GM19438 (cell line): ENCODE measurements around the gene P2RY12.

Experiments
- ATAC-seq: cut with Tn5 transposase; IDR thresholded peaks from one replicate; pipeline ENCODE4 v1.9.1; 2021; ENCODE audit warnings: low read depth; ENCODE audit not compliant: unreplicated experiment

P2RY12 gene

DNA sequence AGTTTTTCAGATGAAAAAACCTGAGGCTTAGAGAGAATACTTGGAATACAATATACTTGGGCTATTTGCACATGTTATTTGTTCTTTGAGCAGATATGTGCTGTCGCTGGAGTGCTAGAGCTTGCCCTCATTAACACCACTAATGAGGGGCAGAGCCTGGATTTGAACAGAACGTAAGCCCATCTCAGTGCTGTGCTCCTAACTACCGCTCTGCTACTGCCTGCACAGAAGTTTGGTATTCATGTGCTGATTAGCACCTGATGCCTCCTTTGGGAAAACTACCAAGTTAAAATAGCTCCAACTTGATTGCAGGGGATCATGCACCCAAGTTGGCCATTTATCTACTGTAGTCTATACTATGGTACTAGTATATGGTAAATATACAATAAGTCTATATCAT lies 71.6 kb downstream of the P2RY12 start:
- no peak for ATAC-seq

DNA sequence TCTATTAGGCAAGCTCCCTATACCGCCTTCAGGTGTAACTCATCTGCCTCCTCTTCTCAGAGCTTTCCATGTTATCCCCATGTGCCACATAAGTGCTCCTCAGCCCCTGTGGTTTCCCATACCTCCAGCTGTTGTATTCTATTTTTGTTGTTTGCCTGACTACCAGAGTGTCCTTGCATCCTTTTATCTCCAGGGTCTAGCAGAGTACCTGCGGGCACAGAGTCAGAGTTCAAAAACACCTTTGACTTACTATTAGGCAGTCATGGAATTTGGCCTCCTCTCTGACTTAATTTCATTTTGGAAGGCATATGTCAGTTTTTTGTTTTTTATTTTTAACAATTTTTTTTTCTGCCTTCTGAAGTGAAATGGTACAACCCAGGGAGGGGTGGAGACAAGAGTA lies 75.0 kb downstream of the P2RY12 start:
- ATAC-seq, result no peak

DNA sequence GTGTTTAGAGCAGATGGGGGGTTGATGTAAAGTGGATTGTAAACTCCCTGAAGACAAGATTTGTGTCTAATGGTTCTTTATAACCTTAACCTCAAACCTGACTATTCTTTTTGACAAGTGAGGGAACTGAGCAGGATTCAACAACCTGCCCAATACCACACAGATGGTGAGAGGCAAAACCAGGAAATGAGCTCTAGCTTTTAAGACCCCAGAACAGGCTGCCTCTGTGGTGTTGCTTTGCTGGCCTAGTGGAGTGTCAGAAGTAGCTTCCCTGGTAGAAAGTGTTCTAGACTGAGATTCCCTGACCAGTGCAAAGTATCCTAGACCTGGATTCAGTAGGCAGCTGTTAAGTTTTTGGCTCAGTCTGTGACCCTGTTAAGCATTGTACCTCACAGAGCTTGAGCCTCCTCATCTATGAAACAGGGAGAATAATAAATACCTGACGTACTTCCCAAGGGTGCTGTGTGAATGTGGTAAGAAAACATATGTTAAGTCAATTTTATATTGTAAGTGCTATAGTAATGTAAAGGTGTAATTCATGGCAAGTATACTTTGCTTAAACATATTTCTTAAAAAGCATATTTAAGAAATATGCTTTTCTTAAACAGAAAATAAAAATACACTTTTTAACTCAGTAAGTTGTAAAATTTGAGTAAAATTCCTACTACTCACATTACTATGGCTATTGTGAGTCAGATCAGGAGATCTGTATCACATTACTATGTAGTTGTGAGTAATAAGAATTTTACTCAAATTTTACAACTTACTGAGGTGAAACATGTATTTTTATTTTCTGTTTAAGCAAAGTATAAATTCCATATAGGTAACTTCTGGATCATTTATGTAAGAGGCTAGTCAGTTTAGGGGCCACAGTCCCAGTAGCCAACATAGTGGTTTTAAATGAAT lies 76.7 kb downstream of the P2RY12 start:
- no peak for ATAC-seq

DNA sequence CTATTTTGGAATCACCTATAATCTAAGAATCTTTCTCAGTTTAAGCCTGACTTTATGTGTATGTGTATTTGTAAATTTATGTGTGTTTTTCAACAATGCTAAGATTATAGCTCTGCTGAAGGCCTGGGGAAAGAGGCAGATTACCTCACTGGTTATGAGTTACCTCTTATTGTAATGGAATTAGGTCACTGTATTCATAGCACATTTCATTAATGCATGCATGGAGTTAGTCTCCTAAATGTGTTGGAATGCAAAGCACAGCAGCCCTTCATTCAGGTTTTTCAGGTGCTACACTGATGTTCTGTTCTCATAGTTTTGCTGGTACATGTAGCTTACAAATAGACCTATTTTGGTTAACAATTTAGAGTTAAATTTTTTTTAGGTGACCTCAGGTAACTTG lies 77.4 kb downstream of the P2RY12 start:
- no peak for ATAC-seq

GRCh38 chr3:151306168-151306810 lies 78.3 kb downstream of the P2RY12 start:
- ATAC-seq, result no peak

- no peak for ATAC-seq
These were observed 78.8 kb downstream of the P2RY12 start for GRCh38 chr3:151305775-151306151.

DNA sequence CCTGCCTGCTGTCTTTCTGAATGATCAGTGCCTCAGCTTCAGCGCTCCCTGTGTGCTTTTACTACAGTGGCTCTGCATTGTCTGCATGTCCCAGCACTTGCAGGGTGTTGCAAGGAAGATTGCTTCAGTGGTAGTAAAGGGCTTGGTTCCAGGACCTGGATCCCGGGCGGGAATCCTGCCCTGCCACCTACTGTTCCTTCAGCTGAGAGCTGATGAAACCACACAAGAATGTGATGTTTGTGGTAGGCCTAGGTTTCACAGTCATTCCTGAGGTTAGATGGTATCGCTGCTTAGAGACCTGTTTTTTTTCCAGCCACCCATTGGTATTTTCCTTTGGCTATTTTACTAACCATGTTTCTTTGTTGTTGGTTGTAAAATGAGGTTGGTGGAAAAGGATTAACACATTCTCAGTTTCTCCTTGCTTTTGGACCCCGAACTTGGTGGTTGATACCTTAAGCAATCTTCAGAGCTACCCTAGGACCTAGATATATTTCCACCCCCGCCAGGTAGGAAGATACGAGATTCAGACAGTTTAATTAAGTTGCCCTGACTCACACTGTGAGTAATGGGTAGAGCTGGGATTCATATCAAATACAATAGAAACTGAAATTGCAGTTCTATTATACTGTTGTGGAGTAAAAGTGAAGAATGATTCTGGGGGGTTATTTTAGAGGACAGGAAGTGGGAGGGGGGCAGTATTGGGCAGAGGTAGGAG lies 79.3 kb downstream of the P2RY12 start:
- ATAC-seq, result no peak

DNA sequence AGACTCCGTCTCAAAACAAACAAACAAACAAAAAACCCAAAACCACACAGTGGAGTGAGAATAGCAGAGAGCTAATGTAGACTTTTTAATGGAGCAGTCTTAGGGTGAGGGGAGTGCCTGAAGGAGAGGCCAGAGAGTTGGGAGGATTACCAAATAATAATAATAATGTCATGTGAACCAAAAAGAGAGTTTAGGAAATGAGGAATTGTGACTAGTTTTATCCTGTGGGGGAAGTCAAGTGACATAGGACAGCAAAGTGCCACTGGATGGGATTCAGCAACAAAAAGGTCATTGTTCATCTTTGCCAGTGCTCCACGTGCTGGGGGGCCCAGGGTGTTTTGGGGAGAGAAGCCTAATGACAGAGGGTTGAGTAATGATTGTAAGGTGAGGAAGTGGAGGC lies 80.8 kb downstream of the P2RY12 start:
- no peak for ATAC-seq

GRCh38 chr3:151301787-151302186 lies 82.8 kb downstream of the P2RY12 start:
- no peak for ATAC-seq

GRCh38 chr3:151300539-151300938 lies 84.0 kb downstream of the P2RY12 start:
- ATAC-seq, result no peak

DNA sequence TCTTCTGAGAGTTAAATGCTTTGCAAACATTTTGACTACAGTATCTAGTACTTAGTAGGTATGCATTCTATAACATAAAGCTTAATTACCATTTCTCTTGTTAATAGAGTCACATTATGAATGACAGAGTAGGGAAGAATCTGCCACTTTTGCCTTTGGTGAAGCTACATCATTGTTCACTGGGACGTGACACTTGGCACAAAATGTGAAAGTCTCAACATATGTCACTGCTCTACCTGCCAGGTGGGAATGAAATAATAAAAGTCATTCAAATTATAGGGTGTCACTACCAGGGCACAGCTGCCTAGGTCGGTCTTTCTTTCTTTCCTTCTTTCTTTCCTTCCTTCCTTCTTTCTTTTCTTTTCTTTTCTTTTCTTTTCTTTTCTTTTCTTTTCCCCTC lies 85.5 kb downstream of the P2RY12 start:
- no peak for ATAC-seq

DNA sequence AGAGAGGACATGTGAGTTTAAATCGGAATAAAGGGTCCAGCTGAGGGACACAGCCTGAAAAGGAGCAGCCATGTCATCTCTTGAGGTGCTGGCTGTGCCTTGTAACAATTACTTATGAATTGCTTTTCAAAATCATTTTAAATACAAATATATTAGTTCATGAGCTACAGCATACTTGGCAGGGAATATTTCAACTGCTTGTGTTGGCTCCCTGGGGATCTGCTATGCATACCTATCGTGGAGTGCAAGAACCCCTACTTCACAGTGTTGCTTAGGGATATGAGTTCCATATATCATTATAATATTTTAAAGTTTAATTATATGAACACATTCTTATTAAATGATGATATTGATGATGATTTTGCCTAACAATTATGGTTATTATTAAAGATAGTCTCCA lies 87.1 kb downstream of the P2RY12 start:
- ATAC-seq, result no peak

DNA sequence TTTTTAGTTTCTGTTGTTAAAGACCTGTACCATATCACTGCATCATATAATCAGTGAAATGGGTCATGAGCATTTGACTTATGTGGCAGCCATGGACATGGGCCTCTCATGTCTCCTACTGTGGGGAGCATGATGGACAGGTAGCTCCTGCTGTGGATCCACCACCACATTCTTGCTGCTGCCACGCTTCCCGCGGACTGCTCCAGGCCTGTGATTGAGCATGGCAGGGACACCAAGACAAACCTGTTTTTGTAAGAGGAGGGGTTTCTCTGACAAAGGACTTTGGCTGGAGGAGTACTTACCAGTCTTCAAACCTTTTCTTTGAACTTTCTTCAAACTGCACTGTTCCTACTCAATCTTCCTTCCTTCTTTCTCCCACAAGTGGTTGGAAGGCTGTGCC lies 88.3 kb downstream of the P2RY12 start:
- ATAC-seq, result no peak

DNA sequence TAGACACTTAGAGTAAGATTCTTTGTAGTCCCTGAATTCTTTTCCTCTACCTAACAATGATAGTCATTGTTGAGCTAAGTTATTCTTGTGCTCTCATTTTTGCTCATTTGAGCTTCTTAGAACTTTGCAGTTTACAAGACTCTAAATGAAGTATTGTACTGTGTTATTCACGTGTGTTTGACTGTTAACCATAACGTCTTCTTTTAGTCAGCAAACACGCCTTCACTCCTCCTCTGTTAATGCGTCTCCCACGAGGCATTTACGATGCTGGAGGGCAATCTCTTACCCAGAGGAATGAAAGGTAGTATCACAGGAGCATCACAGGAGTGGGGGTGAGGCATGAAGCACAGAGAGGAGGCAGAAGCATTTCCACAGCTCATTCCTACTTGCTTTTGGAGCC lies 91.4 kb downstream of the P2RY12 start:
- no peak for ATAC-seq

DNA sequence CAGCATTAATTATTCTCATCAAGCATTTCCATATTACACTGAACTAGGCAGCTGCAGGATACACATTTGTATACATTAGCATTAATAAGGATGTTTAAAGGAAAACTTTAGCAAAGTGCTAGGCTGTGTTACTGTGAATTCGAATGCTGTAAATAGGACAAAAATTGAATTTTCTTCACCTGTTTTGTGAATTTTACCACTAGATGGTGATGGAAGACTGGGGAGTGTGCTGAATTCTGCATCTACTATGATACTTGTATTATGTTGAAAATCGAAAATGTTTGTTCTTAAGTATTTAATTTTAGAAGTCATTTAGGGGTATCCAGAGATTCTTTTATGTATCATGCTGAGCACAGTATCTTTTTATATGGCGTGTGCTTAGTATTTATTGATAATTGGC lies 93.9 kb downstream of the P2RY12 start:
- ATAC-seq, result no peak

GRCh38 chr3:151289445-151289844 lies 95.1 kb downstream of the P2RY12 start:
- no peak for ATAC-seq
